H9 (cell line): Measurements from ENCODE around the gene NT5C. TPM values are rescaled to one million over a fixed set of nuclear protein-coding genes. Genes with fewer than 3 reads are reported as not detected.

Experiments
- DNase-seq: peaks from one replicate; pipeline ENCODE4 v3.0.0-alpha.2; 2017
- H2AFZ ChIP-seq: one replicate; pipeline ENCODE4 v1.6.1; 2013; ENCODE audit warnings: mild to moderate bottlenecking, low read length, control low read depth, moderate library complexity
- H2AK5ac ChIP-seq: 2 replicates; pipeline ENCODE4 v1.6.1; 2013; ENCODE audit warnings: low read length, control low read depth, mixed read lengths; ENCODE audit not compliant: insufficient read length
- H2BK120ac ChIP-seq: one replicate; pipeline ENCODE4 v1.6.1; 2013; ENCODE audit warnings: low read depth, mild to moderate bottlenecking, low read length, control low read depth, inconsistent platforms; ENCODE audit not compliant: poor library complexity, severe bottlenecking
- H2BK12ac ChIP-seq: 2 replicates; pipeline ENCODE4 v1.6.1; 2013; ENCODE audit warnings: low read length, control low read depth, mixed read lengths, low read depth; ENCODE audit not compliant: insufficient read length
- H2BK15ac ChIP-seq: 2 replicates; pipeline ENCODE4 v1.6.1; 2013; ENCODE audit warnings: low read depth, low read length, control low read depth
- H2BK20ac ChIP-seq: one replicate; pipeline ENCODE4 v1.6.1; 2013; ENCODE audit warnings: low read depth, mild to moderate bottlenecking, low read length, control low read depth, inconsistent platforms; ENCODE audit not compliant: poor library complexity, severe bottlenecking
- H2BK5ac ChIP-seq: 2 replicates; pipeline ENCODE4 v1.6.1; 2013; ENCODE audit warnings: low read length, control low read depth, mixed read lengths; ENCODE audit not compliant: insufficient read length
- H3K14ac ChIP-seq: 2 replicates; pipeline ENCODE4 v1.6.1; 2013; ENCODE audit warnings: low read length, control low read depth; ENCODE audit not compliant: insufficient read depth
- H3K18ac ChIP-seq: 2 replicates; pipeline ENCODE4 v1.6.1; 2013; ENCODE audit warnings: low read depth, mild to moderate bottlenecking, mixed read lengths, low read length, control low read depth; ENCODE audit not compliant: insufficient read length
- H3K23ac ChIP-seq: 2 replicates; pipeline ENCODE4 v1.6.1; 2013; ENCODE audit warnings: low read length, control low read depth, mixed read lengths, low read depth; ENCODE audit not compliant: insufficient read length
- H3K23me2 ChIP-seq: 2 replicates; pipeline ENCODE4 v1.6.1; 2013; ENCODE audit warnings: low read depth, mild to moderate bottlenecking, mixed read lengths, low read length, control low read depth; ENCODE audit not compliant: insufficient read length, poor library complexity, severe bottlenecking
- H3K27ac ChIP-seq: 2 replicates; pipeline ENCODE4 v1.5.1; 2013; ENCODE audit warnings: low read length, control low read depth, mixed read lengths, low read depth; ENCODE audit not compliant: insufficient read length
- H3K27me3 ChIP-seq: 2 replicates; pipeline ENCODE4 v1.6.1; 2013; ENCODE audit warnings: low read length, control low read depth, inconsistent platforms; ENCODE audit not compliant: insufficient read depth
- H3K4ac ChIP-seq: 2 replicates; pipeline ENCODE4 v1.6.1; 2013; ENCODE audit warnings: low read depth, mild to moderate bottlenecking, control low read depth, inconsistent platforms, low read length, moderate library complexity
- H3K4me1 ChIP-seq: 2 replicates; pipeline ENCODE4 v1.6.1; 2013; ENCODE audit warnings: low read length, control low read depth, inconsistent platforms; ENCODE audit not compliant: insufficient read depth
- H3K4me2 ChIP-seq: 2 replicates; pipeline ENCODE4 v1.6.1; 2013; ENCODE audit warnings: low read length, control low read depth, mixed read lengths; ENCODE audit not compliant: insufficient read length, insufficient read depth
- H3K56ac ChIP-seq: 2 replicates; pipeline ENCODE4 v1.6.1; 2013; ENCODE audit warnings: low read depth, mild to moderate bottlenecking, mixed read lengths, low read length, control low read depth; ENCODE audit not compliant: insufficient read length
- H3K79me1 ChIP-seq: 2 replicates; pipeline ENCODE4 v1.6.1; 2013; ENCODE audit warnings: low read depth, mild to moderate bottlenecking, moderate library complexity, low read length, control low read depth, inconsistent platforms; ENCODE audit not compliant: insufficient read depth, poor library complexity, severe bottlenecking
- H3K79me2 ChIP-seq: 2 replicates; pipeline ENCODE4 v1.6.1; 2013; ENCODE audit warnings: low read length, control low read depth, inconsistent platforms; ENCODE audit not compliant: insufficient read depth
- H3K9ac ChIP-seq: 2 replicates; pipeline ENCODE4 v1.6.1; 2013; ENCODE audit warnings: low read length, control low read depth, mixed read lengths; ENCODE audit not compliant: insufficient read length; ENCODE audit errors: extremely low read depth
- H3K9me3 ChIP-seq: one replicate; pipeline ENCODE4 v1.6.1; 2013; ENCODE audit warnings: low read depth, low read length, inconsistent platforms; ENCODE audit not compliant: control insufficient read depth
- H3T11ph ChIP-seq: one replicate; pipeline ENCODE4 v1.6.1; 2013; ENCODE audit warnings: mild to moderate bottlenecking, low read length, control low read depth, inconsistent platforms
- H4K20me1 ChIP-seq: one replicate; pipeline ENCODE4 v1.6.1; 2013; ENCODE audit not compliant: control insufficient read depth, insufficient read length, insufficient read depth
- H4K5ac ChIP-seq: 2 replicates; pipeline ENCODE4 v1.6.1; 2013; ENCODE audit warnings: low read depth, mild to moderate bottlenecking, mixed read lengths, low read length, control low read depth; ENCODE audit not compliant: insufficient read length
- H4K8ac ChIP-seq: replicated peaks from 2 replicates; pipeline ENCODE4 v1.6.1; 2013; ENCODE audit warnings: low read length, control low read depth, mixed read lengths, low read depth; ENCODE audit not compliant: insufficient read length
- H4K91ac ChIP-seq: 2 replicates; pipeline ENCODE4 v1.6.1; 2013; ENCODE audit warnings: low read depth, mild to moderate bottlenecking, moderate library complexity, mixed read lengths, low read length, control low read depth; ENCODE audit not compliant: insufficient read length
- H3K27ac Mint-ChIP-seq, 3 experiments: 2 replicates in 2 of 3; 3 replicates in 1 of 3; pipeline ENCODE4 v1.8.0; 2020 to 2021; ENCODE audit warnings: mixed read lengths in 3 of 3, mild to moderate bottlenecking in 1 of 3, moderate library complexity in 1 of 3
- H3K27me3 Mint-ChIP-seq: 2 replicates; pipeline ENCODE4 v1.8.0; 2021; ENCODE audit warnings: low read depth, mild to moderate bottlenecking, moderate library complexity, mixed read lengths
- H3K36me3 Mint-ChIP-seq, 3 experiments: 2 replicates in 2 of 3; 3 replicates in 1 of 3; pipeline ENCODE4 v1.8.0; 2020 to 2021; ENCODE audit warnings: low read depth in 3 of 3, mixed read lengths in 3 of 3; ENCODE audit not compliant: insufficient read depth in 1 of 3
- H3K4me1 Mint-ChIP-seq, 2 experiments: 2 replicates each; pipeline ENCODE4 v1.8.0; 2020; ENCODE audit warnings: mixed read lengths in 2 of 2
- H3K4me3 Mint-ChIP-seq, 2 experiments: 2 replicates in 1 of 2; 3 replicates in 1 of 2; pipeline ENCODE4 v1.8.0; 2020 to 2021; ENCODE audit warnings: mild to moderate bottlenecking in 2 of 2, mixed read lengths in 2 of 2, moderate library complexity in 1 of 2
- H3K9me3 Mint-ChIP-seq, 2 experiments: 2 replicates in 1 of 2; 3 replicates in 1 of 2; pipeline ENCODE4 v1.8.0; 2020; ENCODE audit warnings: mild to moderate bottlenecking in 2 of 2, mixed read lengths in 2 of 2, moderate library complexity in 1 of 2
- CTCF ChIP-seq: fragments of 200-600 bp; sonication (generic); conservative IDR thresholded peaks from 3 replicates; pipeline ENCODE4 v1.8.0; 2021; ENCODE audit warnings: antibody characterized with exemption, mild to moderate bottlenecking
- WGBS: extraction: QIAGEN DNeasy Blood & Tissue Kit; methylation state at CpG from one replicate; pipeline ENCODE4 v1.1.7; 2013; ENCODE audit warnings: missing lambda C conversion rate, low lambda C conversion rate, mixed read lengths; ENCODE audit not compliant: insufficient read length; ENCODE audit errors: extremely low coverage; 5-methylcytosine and 5-hydroxymethylcytosine counted together
- total RNA-seq: library from RNA; stranded (reverse); gene quantifications from 2 replicates; pipeline ENCODE4 v1.2.1, GENCODE V29; 2021

NT5C gene
- total RNA-seq, 1 experiment from 2014 or later = 77.7 TPM

GRCh38 chr17:75109046-75109406, 22.5 kb downstream of the NT5C start:
- Mint-ChIP-seq H3K27me3 (peaks cover 5% of the 10 kb centered on the region), H3K27ac (no peak overlapping the region), H3K36me3 (peaks cover 3 to 23% (median 21%) of the 10 kb centered on the region in 3 experiments; a peak in 6 of 7 replicates), H3K4me1 (peaks cover 20 to 25% of the 10 kb centered on the region in 2 experiments), H3K9me3 (no peaks in the 10 kb centered on the region), H3K4me3 (peak overlapping the region; percentile 90 to 93)
- no peak for TF ChIP-seq CTCF
- Histone ChIP-seq H4K91ac (no peak overlapping the region), H3K79me2 (no peaks in the 10 kb centered on the region), H2BK120ac (no peak overlapping the region), H3K4ac (no peak overlapping the region), H2BK5ac (no peak overlapping the region), H3K27ac (no peak overlapping the region), H3K9ac (peak overlapping the region; percentile 11), H2BK12ac (no peak overlapping the region), H3K4me1 (no peaks in the 10 kb centered on the region), H3K18ac (no peak overlapping the region), H3K56ac (no peak overlapping the region), H3T11ph (no peak overlapping the region), H3K14ac (no peak overlapping the region), H2AFZ (no peak overlapping the region), H3K27me3 (no peaks in the 10 kb centered on the region), H2BK15ac (no peak overlapping the region), H4K5ac (no peak overlapping the region), H3K79me1 (no peaks in the 10 kb centered on the region), H3K9me3 (no peaks in the 10 kb centered on the region), H3K4me2 (peak overlapping the region; percentile 50), H3K23ac (no peak overlapping the region), H4K20me1 (no peaks in the 10 kb centered on the region), H4K8ac (no peak overlapping the region), H2AK5ac (no peak overlapping the region), H3K23me2 (peaks cover 7% of the 10 kb centered on the region), H2BK20ac (no peak overlapping the region)
- peak; percentile 64 for DNase-seq
- WGBS = no CpG with 5 or more reads among the region's 22 CpGs
